Esophagus squamous epithelium (tissue), 5 donors: ENCODE results near the gene CEP63. TPM values are rescaled to one million over a fixed set of nuclear protein-coding genes. Genes with fewer than 3 reads are reported as not detected.

Experiments
- DNase-seq: peaks from one replicate; lab custom pipeline; 2025; lab: John Stamatoyannopoulos, UW
- H3K27ac ChIP-seq, 4 donors: fragments of 200-600 bp; sonication (generic); one replicate each; pipeline ENCODE4 v1.5.1; 2016 to 2019; ENCODE audit warnings: mild to moderate bottlenecking in 1 of 4
- H3K27me3 ChIP-seq, 4 donors: fragments of 200-600 bp; sonication (generic); 1 replicate in 3 of 4; 2 replicates in 1 of 4; pipeline versions ENCODE4 v1.5.1 to v1.6.0; 2017 to 2021; ENCODE audit warnings: antibody characterized with exemption in 1 of 4
- H3K36me3 ChIP-seq, 3 donors: fragments of 200-600 bp; sonication (generic); one replicate each; pipeline ENCODE4 v1.5.1; 2016 to 2019
- H3K4me1 ChIP-seq, 3 donors: fragments of 200-600 bp; sonication (generic); one replicate each; pipeline ENCODE4 v1.5.1; 2017 to 2019
- H3K4me3 ChIP-seq, 4 donors: fragments of 200-600 bp; sonication (generic); 1 replicate in 3 of 4; 2 replicates in 1 of 4; pipeline ENCODE4 v1.5.1; 2016 to 2019; ENCODE audit warnings: mild to moderate bottlenecking in 2 of 4, moderate library complexity in 1 of 4
- H3K9me3 ChIP-seq, 3 donors: fragments of 200-600 bp; sonication (generic); one replicate each; pipeline ENCODE4 v1.5.1; 2016 to 2019
- CTCF ChIP-seq, 6 experiments: fragments of 450-650 bp in 4 of 6; fragments of 200-600 bp in 2 of 6; sonication (generic) in 2 of 6; IDR thresholded peaks; one replicate each; pipeline ENCODE4 v1.5.1; 2016 to 2019; ENCODE audit warnings: antibody characterized with exemption in 6 of 6, mild to moderate bottlenecking in 4 of 6, moderate library complexity in 4 of 6
- POLR2A ChIP-seq, 4 donors: fragments of 450-650 bp; IDR thresholded peaks; one replicate each; pipeline ENCODE4 v1.6.1; 2017; ENCODE audit warnings: antibody characterized with exemption in 4 of 4, mild to moderate bottlenecking in 4 of 4, moderate library complexity in 3 of 4
- WGBS, 2 donors: methylation state at CpG; one replicate each; pipeline ENCODE4 v1.1.5; 2018; 5-methylcytosine and 5-hydroxymethylcytosine counted together
- intact Hi-C: fragments of 100-400 bp; cut with DNase I; formaldehyde crosslinking; loops from one replicate; pipeline ENCODE4 v1.15.0; 2022
- total RNA-seq, 4 donors: library from RNA; depleted of rRNA; stranded (reverse); fragments of >200 nt; gene quantifications; one replicate each; pipeline ENCODE4 v1.1.0, GENCODE V29; 2016
- donor health status: DM: yes; HTN: yes; CAD: no.

The CEP63 gene
- total RNA-seq, 4 donors from 2014 or later: 7.7 to 18.1 (median 14.4) TPM

- TF ChIP-seq CTCF (IDR thresholded peaks at IDR 0.05): no peak
- TF ChIP-seq POLR2A (IDR thresholded peaks at IDR 0.05): no peak
- Histone ChIP-seq H3K36me3 (peaks cover 0 to 32% (median 0%) of the 10 kb centered on the region in 3 donors), H3K9me3 (no peaks in the 10 kb centered on the region), H3K27me3 (no peaks in the 10 kb centered on the region), H3K4me1 (peaks cover 0 to 5% (median 0%) of the 10 kb centered on the region in 3 donors), H3K27ac (no peak overlapping the region), H3K4me3 (no peak overlapping the region)
- 53 to 60% methylated on average over 3 of the region's 3 CpGs for WGBS, 2 donors
- DNase-seq: no peak
- intact Hi-C loops: no loop called here
Observed at GRCh38 chr3:134496471-134497071, 10.7 kb downstream of the CEP63 start.

- WGBS, 2 donors: 82 to 91% methylated on average over 1 of the region's 1 CpG
- no peak for TF ChIP-seq POLR2A (IDR thresholded peaks at IDR 0.05)
- no peak for TF ChIP-seq CTCF (IDR thresholded peaks at IDR 0.05)
- H3K27ac ChIP-seq: no peak overlapping the region
- no peak overlapping the region for H3K4me3 ChIP-seq
- DNase-seq: no peak
- no peaks in the 10 kb centered on the region for H3K4me1 ChIP-seq
- H3K9me3 ChIP-seq: peaks cover 0 to 15% (median 0%) of the 10 kb centered on the region in 3 donors
- H3K36me3 ChIP-seq: peaks cover 0 to 41% (median 0%) of the 10 kb centered on the region in 3 donors
- no peaks in the 10 kb centered on the region for H3K27me3 ChIP-seq
- intact Hi-C loops: no loop called here
Observed at GRCh38 chr3:134503266-134503665, 17.4 kb downstream of the CEP63 start.

GRCh38 chr3:134504132-134504531 is 18.3 kb downstream of the CEP63 start:
- DNase-seq: no peak
- no peaks in the 10 kb centered on the region for H3K27me3 ChIP-seq
- 96 to 98% methylated on average over 2 to 3 of the region's 3 CpGs for WGBS, 2 donors
- TF ChIP-seq CTCF (IDR thresholded peaks at IDR 0.05) (no peak), POLR2A (IDR thresholded peaks at IDR 0.05) (no peak)
- peaks cover 0 to 15% (median 0%) of the 10 kb centered on the region in 3 donors for H3K9me3 ChIP-seq
- no peak overlapping the region for H3K27ac ChIP-seq
- peaks cover 0 to 48% (median 0%) of the 10 kb centered on the region in 3 donors for H3K36me3 ChIP-seq
- no peaks in the 10 kb centered on the region for H3K4me1 ChIP-seq
- H3K4me3 ChIP-seq: no peak overlapping the region
- intact Hi-C loops: no loop called here

GRCh38 chr3:134505485-134505884 is 19.6 kb downstream of the CEP63 start:
- intact Hi-C loops: no loop called here
- DNase-seq: no peak
- Histone ChIP-seq H3K27me3 (no peaks in the 10 kb centered on the region), H3K4me1 (no peaks in the 10 kb centered on the region), H3K9me3 (peaks cover 0 to 15% (median 0%) of the 10 kb centered on the region in 3 donors), H3K27ac (no peak overlapping the region), H3K4me3 (no peak overlapping the region), H3K36me3 (peaks cover 0 to 56% (median 0%) of the 10 kb centered on the region in 3 donors)
- 44 to 92% methylated on average over 2 of the region's 3 CpGs for WGBS, 2 donors
- TF ChIP-seq CTCF (IDR thresholded peaks at IDR 0.05) (no peak), POLR2A (IDR thresholded peaks at IDR 0.05) (no peak)

GRCh38 chr3:134511500-134511899 is 25.6 kb downstream of the CEP63 start:
- H3K4me1 ChIP-seq: no peaks in the 10 kb centered on the region
- no peak overlapping the region for H3K4me3 ChIP-seq
- H3K27ac ChIP-seq: no peak overlapping the region
- no peaks in the 10 kb centered on the region for H3K9me3 ChIP-seq
- DNase-seq: no peak
- peaks cover 0 to 63% (median 0%) of the 10 kb centered on the region in 3 donors for H3K36me3 ChIP-seq
- 65 to 92% methylated on average over 2 of the region's 2 CpGs for WGBS, 2 donors
- H3K27me3 ChIP-seq: no peaks in the 10 kb centered on the region
- intact Hi-C loops: no loop called here
- TF ChIP-seq CTCF (IDR thresholded peaks at IDR 0.05) (no peak), POLR2A (IDR thresholded peaks at IDR 0.05) (no peak)
